GM04504 (cell line): ENCODE results near the gene TRIM62.

Source experiments
- DNase-seq: peaks from one replicate; pipeline ENCODE4 v3.0.0-alpha.2; 2012; ENCODE audit warnings: low read depth

TRIM62 gene

GRCh38 chr1:33181921-33182341, at the start of gene TRIM62:
TRIM62 (minus strand) TSS chr1:33182043; CDS start chr1:33181432, 611 bp downstream.
- peak; percentile 64 for DNase-seq

DNA sequence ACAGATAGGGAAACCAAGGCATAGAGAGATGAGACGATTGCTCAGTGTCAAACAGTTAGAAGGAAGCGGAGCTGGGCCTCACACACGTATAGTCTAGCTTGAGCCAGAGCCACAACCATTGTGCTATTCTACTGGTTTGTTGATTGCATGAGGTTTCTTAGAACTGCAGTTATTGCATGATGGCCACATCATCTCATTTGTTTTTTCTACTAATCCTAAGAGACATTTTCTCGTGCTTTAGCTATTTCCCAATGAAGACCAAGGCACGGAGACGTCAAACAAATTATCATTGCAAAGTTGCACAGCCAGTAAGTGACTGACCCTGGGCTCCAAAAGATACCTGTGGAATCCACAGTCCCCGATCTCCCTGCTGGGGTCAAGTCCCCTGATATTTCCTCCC, 49.3 kb upstream of the TRIM62 start:
- no peak for DNase-seq

GRCh38 chr1:33228935-33229487, 47.2 kb upstream of the TRIM62 start:
- DNase-seq, result peak; percentile 92

DNA sequence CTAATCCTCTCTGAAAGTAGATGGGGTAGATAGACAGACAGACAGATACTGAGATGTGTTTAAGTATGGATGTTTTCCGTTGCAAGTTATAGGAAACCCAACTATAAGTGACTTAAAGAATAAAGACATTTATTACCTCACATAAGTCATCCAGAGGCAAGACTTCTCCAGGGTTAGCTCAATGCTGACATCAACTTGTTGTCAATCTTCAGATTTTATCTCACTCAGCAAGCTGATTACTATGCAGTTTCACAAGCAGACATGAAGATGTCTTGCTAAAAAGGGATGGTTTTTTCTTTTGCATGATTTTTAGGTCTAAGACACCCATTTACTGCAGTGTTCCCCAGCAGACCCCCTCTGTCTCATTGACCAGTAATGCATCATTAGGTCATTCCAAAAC, 43.7 kb upstream of the TRIM62 start:
- DNase-seq, result no peak

GRCh38 chr1:33224166-33224707, 42.4 kb upstream of the TRIM62 start:
- DNase-seq, result no peak

- DNase-seq, result no peak
Observed at GRCh38 chr1:33222381-33222780, 40.5 kb upstream of the TRIM62 start.

DNA sequence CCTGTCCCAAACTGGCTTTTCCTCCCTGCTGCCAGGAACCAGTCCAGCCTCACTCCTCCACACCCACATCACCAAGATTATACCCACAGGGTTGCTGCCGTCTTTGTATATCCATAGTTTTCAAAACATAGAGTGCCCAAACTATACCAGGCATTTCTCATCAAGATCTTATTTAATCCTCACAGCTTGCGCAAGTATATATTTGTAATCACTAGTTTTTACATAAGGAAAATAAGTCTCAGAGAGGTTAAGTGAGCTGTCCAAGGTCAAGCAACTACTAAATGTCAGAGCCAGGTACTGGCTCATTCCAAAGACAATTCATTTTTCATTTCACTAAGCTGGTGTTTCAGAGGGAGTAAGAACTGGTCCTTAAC, 39.5 kb upstream of the TRIM62 start:
- no peak for DNase-seq

GRCh38 chr1:33220676-33221384, 39.0 kb upstream of the TRIM62 start:
- no peak for DNase-seq

DNA sequence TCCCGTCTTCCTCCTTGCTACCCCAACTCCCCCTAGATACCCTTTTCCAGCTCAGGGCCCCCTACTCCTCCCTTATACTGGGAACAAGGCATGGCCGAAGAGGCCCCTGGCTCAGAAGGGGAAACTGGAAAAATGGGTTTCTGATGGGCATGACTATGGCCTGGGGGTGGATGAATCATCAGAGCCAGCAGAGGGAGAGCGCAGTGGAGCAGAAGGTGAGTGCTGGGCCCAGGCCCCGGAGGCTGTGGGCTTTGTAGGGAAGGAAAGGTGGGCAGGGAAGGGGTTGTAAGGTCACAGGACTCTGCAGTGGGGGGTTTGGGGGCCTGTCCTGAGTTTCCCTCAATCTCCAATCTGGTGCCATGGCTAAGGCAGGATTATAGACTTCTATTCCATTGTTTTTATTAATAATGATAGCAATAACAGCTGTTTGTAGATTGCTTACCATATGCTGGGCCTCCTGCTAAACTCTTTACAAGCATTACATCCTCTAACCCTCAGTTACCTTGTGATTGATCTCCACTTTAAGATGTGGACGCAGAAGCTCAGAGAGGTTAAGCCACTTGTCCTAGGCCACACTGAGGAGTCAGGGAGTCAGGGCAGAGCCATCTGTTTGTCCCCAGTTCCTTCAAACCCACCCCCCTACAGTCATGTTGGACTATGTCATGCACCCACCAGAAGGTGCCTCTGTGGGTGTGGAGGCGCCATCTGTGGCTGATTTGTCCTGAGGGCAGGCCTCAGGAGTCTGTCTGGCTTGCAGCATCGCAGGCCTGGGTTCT, 38.2 kb upstream of the TRIM62 start:
- no peak for DNase-seq

- DNase-seq, result no peak
Observed at GRCh38 chr1:33211972-33212371, 30.1 kb upstream of the TRIM62 start.

DNA sequence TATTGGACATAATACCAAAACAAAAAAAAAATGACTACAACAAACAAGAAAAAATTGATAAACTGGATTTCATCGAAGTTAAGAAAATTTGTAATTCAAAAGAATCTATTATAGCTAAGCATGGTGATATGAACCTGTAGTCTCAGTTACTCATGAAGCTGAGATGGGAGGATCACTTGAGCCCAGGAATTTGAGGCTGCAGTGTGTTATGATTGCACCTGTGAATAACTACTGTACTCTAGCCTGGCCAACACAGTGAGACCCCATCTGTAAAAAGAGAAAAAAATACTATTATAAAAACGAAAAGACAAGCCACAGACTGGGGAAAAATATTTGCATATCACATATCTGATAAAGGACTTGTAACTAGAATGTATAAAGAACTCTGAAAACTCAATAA, 24.5 kb upstream of the TRIM62 start:
- no peak for DNase-seq

DNA sequence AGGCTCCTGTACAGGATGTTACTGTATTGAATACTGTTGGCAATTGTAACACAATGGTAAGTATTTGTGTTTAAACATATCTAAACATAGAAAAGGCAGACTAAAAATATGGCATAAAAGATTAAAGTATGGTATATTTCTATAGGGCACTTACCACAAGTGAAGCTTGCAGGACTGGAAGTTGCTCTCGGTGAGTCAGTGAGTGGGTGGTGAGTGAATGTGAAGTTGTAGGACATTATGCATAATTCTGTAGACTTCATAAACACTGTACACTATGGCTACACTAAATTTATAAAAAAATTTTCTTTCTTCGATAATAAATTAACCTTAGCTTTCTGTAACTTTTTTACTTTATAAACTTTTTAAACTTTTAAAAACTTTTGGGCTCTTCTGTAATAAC, 13.7 kb upstream of the TRIM62 start:
- DNase-seq, result no peak

DNA sequence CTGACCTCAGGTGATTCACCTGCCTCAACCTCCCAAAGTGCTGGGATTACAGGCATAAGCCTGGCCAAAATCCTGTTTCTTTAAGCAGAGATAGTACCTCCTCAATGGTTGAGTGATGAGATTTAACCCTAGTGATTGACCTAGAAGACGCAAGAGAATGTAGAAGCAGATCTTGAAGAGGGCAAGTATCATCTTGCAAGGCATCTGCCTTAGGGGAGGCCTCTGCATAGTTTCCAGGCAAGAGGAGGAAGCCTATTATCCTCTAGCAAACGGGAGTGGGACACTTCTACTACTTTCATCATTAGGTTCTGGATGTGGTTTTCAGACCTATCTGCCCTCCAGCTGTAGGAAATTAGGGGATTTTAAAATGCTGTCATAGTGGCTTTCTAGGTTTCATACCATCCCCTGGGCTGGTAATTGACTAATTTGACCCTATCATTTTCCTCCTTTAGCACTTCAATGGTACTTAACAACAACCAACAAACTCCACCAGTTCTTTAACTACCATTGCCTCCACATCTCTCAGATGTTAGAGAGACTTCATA, 10.0 kb upstream of the TRIM62 start:
- no peak for DNase-seq

DNA sequence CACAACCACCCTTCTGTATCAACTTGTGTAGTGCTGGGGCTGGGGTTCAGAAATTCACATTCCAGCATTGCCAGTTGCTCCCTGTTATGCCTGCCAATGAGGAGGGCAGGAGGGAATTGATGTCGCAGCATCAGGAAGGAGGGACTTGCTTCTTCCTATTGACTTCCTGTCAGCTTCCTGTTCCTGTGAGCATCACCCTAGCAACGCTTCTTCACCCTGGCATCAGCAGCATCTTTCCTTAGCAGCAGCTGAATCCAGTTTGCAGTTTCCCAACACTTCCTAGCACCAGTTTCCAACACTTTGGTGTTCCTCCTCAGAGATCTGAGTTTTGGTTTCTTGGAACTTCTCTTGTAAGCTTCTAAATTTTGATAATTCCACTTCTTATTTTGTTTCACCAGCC, 8.9 kb upstream of the TRIM62 start:
- DNase-seq, result no peak

DNA sequence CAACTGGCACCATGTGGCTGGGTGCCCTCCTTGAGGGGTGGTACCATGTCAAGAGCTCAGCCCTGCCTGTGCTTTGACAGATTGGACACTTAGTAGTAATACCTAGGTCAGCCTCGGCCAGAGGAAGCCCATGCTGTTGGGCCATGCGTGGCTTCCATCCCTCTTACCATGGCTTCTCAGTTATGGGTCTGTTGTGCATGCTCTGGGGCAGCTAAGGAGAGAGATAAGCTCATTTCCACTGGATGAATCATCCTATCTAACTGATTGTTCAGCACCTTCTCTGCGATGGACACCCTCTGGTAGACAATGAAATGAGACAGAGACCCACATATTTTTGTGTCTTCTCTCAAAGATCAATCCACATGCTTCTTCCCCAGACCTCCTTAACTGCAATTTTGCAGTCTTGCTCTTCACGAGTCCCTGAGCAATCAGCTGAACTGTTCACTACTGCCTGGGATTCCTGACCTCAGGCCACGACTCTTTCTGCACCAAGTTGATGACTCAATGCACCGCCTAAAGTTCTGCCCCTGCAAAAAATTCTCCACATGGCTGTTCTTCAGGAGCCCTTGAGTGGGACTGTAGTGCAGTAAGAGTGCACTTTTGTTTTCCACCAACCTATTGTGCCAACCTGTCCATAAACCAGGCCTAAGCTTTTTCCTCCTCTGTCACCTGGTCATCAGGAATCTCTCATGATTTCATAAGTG, 6.9 kb upstream of the TRIM62 start:
- no peak for DNase-seq

DNA sequence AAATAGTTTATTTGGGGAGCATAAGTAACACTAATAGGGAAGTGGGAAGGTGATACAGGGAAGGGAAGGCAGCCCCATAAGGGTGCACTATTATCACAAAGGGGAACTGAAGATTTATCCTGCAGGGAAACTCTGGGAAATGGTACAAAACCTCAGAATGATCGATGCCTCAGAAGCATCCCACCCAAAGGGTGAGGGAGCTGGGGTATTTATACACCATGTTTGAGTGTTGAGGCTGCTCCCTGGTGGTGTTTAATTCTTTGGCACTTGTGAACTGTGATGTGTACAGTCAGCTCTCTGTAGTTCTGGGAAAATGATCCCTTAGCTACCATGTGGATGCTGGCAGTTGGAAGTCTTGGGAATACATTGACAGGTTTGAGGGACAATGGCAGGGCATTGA, 5.1 kb upstream of the TRIM62 start:
- no peak for DNase-seq

GRCh38 chr1:33185541-33185940, 3.7 kb upstream of the TRIM62 start:
- DNase-seq, result no peak

DNA sequence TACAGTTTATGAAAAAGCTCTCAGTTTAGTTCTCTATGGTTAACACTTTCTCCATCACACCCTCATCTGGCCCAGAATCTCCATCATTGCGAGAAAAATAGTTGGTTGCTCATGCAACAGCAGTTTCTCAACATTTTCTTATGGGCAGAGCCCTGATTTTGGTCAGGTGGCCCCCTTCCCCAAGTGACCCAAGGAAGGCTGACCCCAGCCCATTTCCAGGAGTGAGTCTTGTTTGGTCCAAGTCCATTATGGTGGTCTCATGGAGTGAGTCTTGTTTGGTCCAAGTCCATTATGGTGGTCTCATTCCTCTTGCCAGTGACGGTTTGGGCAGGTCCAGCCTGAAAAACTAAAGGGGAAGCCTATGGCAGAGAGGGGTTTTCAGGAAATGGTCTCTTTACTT, 1.5 kb upstream of the TRIM62 start:
- DNase-seq, result no peak

DNA sequence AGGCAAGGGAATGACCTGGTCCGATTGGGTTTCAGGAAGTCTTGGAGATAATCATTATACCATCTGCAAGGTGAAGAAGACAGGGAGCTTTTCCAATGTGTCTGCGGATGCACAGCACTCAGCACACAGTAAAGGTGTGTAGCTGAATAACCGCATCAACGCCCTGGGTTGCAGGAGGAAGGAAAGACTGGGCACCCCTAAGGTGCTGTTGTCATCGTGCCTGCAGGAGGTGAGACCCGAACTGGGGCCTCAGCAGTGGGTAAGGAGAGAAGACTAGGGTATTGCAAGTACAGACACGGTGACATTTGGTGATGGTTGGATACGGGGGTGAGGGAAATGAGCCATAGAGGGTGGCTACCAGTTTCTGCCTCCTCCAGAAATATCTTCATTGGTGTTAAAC, 1.1 kb upstream of the TRIM62 start:
- no peak for DNase-seq

DNA sequence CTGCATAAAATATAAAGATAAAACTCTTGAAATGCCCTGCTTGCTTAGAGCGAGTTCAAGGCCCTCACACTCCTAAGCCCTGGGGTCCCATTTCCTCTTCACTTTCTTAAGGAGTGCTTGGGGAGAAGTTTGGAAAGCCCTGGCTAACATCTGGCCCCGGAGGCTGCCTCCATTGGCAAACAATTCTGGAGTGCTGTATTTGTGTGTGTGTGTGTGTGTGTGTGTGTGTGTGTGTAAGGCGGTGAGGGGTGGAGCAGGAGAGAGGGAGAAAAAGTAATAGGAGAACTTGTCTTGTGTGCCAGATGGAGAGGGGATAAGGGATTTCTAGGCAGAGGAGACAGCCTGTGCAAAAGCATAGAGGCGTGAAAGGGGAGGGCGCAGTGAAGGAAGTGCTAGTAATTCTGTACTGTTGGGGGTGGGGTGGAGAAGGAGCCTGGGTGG, 578 bp upstream of the TRIM62 start:
- no peak for DNase-seq

GRCh38 chr1:33180911-33181890, 642 bp downstream of the TRIM62 start:
- no peak for DNase-seq
